Astrocyte of the spinal cord (primary cell): ENCODE results near the gene SUSD4.

Experiments used
- DNase-seq: peaks from one replicate; pipeline ENCODE4 v3.0.0; 2011; ENCODE audit warnings: low read depth, low spot score
- H3K4me3 ChIP-seq: 2 replicates; pipeline ENCODE4 v1.5.1; 2011; ENCODE audit warnings: low read depth, mild to moderate bottlenecking, low read length, moderate library complexity
- in situ Hi-C: cut with HindIII; loops from 2 replicates; pipeline ENCODE4 v1.10.0; 2017; ENCODE audit warnings: low sequenced_read_pairs
- TF ChIP-seq, protein P1 (sequence below): IDR thresholded peaks from 2 replicates; pipeline ENCODE4 v1.5.1; 2012; ENCODE audit warnings: low read depth, mild to moderate bottlenecking, low read length, inconsistent platforms

SUSD4 gene

GRCh38 chr1:223233410-223234169 lies 130.4 kb downstream of the SUSD4 start:
- peak; percentile 90 for DNase-seq
- in situ Hi-C loops = no loop called here
- TF ChIP-seq, protein P1, sequence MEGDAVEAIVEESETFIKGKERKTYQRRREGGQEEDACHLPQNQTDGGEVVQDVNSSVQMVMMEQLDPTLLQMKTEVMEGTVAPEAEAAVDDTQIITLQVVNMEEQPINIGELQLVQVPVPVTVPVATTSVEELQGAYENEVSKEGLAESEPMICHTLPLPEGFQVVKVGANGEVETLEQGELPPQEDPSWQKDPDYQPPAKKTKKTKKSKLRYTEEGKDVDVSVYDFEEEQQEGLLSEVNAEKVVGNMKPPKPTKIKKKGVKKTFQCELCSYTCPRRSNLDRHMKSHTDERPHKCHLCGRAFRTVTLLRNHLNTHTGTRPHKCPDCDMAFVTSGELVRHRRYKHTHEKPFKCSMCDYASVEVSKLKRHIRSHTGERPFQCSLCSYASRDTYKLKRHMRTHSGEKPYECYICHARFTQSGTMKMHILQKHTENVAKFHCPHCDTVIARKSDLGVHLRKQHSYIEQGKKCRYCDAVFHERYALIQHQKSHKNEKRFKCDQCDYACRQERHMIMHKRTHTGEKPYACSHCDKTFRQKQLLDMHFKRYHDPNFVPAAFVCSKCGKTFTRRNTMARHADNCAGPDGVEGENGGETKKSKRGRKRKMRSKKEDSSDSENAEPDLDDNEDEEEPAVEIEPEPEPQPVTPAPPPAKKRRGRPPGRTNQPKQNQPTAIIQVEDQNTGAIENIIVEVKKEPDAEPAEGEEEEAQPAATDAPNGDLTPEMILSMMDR = no peak
- no peak overlapping the region for H3K4me3 ChIP-seq

- DNase-seq = no peak
- in situ Hi-C loops = no loop called here
- H3K4me3 ChIP-seq = no peak overlapping the region
- TF ChIP-seq, protein P1 = no peak
These were observed 131.0 kb downstream of the SUSD4 start for GRCh38 chr1:223233019-223233409.

GRCh38 chr1:223231581-223231980 lies 132.4 kb downstream of the SUSD4 start:
- TF ChIP-seq, protein P1 = no peak
- no peak for DNase-seq
- H3K4me3 ChIP-seq = no peak overlapping the region
- in situ Hi-C loops = no loop called here

DNA sequence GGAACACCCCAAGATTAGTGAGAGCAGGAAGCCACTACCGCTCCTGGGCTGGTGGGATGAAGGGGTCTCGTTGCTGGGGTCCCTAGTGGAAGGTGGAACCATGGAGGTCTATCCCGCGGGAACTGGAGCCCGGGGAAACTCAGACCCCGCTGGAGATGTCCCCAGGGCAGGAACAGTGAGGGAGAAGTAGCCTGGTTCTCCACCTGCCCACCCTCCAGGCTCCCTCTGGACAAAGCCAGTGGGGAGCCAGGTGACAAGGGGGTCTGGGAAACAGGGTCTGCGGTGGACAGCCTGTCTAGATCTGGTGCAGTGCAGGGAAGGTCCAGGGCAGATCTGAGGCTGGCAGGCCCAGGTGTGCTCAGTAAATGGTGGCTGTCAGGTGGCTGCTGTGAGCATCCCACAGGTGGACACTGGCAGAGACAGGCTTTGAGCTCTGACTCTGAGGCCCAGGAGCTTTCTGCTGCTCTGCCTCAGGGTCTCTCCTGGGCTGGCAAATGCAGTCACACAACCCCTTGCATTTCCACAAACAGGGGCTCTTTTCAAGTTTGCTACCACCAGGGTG lies 132.9 kb downstream of the SUSD4 start:
- TF ChIP-seq, protein P1 = no peak
- no peak overlapping the region for H3K4me3 ChIP-seq
- DNase-seq = no peak
- in situ Hi-C loops = no loop called here

GRCh38 chr1:223230161-223230881 lies 133.7 kb downstream of the SUSD4 start:
- no peak overlapping the region for H3K4me3 ChIP-seq
- DNase-seq = peak; percentile 88
- TF ChIP-seq, protein P1 = no peak
- in situ Hi-C loops = no loop called here

- TF ChIP-seq, protein P1 = no peak
- no peak overlapping the region for H3K4me3 ChIP-seq
- DNase-seq = peak; percentile 3
- in situ Hi-C loops = no loop called here
These were observed 134.2 kb downstream of the SUSD4 start for GRCh38 chr1:223229756-223230155.
